GM12872 (cell line): ENCODE results near the gene HOXB7.

ENCODE experiments used
- CTCF ChIP-seq: IDR thresholded peaks from 3 replicates; pipeline ENCODE4 v1.5.1; 2011; ENCODE audit warnings: low read depth, mild to moderate bottlenecking, low read length, moderate library complexity; ENCODE audit not compliant: insufficient read depth

HOXB7 gene

GRCh38 chr17:48596000-48596734 is 14.7 kb downstream of the HOXB7 start:
- TF ChIP-seq CTCF = no peak

GRCh38 chr17:48595278-48595999 is 15.4 kb downstream of the HOXB7 start:
- no peak for TF ChIP-seq CTCF

GRCh38 chr17:48594538-48595277 is 16.1 kb downstream of the HOXB7 start:
- no peak for TF ChIP-seq CTCF

- peak; percentile 98 for TF ChIP-seq CTCF
These were observed 16.8 kb downstream of the HOXB7 start for GRCh38 chr17:48593840-48594537.

- TF ChIP-seq CTCF = no peak
These were observed 17.5 kb downstream of the HOXB7 start, which contains the start of gene HOXB5 for GRCh38 chr17:48593126-48593829. TSS of gene HOXB5 (minus strand) at chr17:48593779. CDS start at chr17:48593682, 97 bp downstream.

GRCh38 chr17:48592577-48592976 is 18.2 kb downstream of the HOXB7 start:
- no peak for TF ChIP-seq CTCF
